Measurements from ENCODE around the gene CCDC92. TPM values are rescaled to one million over a fixed set of nuclear protein-coding genes. Genes with fewer than 3 reads are reported as not detected.

CCDC92 gene
- total and polyA plus RNA-seq, 2 of the 8 experiments (the other 6 are each of a cell fraction or from before 2014, with no cell fraction given) = 0.43 to 0.51 TPM

DNA sequence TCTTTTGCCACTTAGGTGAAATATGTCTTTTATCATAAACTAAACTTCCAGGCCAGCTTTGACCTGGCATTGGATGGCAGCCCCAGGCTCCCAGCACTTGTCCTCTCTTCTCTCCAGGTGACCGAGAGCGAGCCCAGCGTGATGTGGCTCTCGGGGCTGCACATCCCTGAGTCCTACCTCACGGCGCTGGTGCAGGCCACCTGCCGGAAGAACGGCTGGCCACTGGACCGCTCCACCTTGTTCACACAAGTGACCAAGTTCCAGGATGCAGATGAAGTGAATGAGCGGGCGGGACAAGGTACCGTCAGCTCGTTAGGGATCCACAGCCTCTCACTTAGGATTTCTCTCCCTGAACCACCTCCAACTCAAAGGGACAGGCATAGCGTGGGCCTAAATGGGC lies 39.4 kb downstream of the CCDC92 start:
- no peaks in the 10 kb centered on the region for H3K36me3 ChIP-seq (ENCODE audit: control insufficient read depth in 2 of 4, insufficient read depth in 4 of 4, low read length in 3 of 4)
- CTCF ChIA-PET (ENCODE audit: partially characterized antibody) = interaction anchor here (0.8 to 4.5 kb wide), 9 partner anchors 12 to 62 kb away, joined by 3 to 17 read pairs (median 4); no protein-coding TSS in a partner anchor
- POLR2A ChIA-PET (ENCODE audit: partially characterized antibody) = no interaction called here

More for the DNA sequence above, 39.4 kb downstream of the CCDC92 start:
- H2AK5ac ChIP-seq (ENCODE audit: low read depth, low read length) = no peak overlapping the region; the same call in 1 of the 2 replicates
- no peak overlapping the region for H4K91ac ChIP-seq (replicated peaks; ENCODE audit: insufficient read length, low read length)
- H3K4ac ChIP-seq (replicated peaks; ENCODE audit: insufficient read length, low read depth, low read length) = no peak overlapping the region
- H3K9me3 ChIP-seq (ENCODE audit: insufficient read depth in 2 of 2, low read depth in 1 of 2, low read length in 1 of 2) = no peaks in the 10 kb centered on the region
- H3K79me2 ChIP-seq (ENCODE audit: control insufficient read depth in 1 of 2, insufficient read depth in 2 of 2, low read length in 2 of 2) = no peaks in the 10 kb centered on the region
- H3K4me2 ChIP-seq (ENCODE audit: insufficient read depth in 1 of 2, low read depth in 2 of 2, low read length in 2 of 2) = no peak overlapping the region
- no peak overlapping the region for H3K4me3 ChIP-seq (ENCODE audit: extremely low read depth in 1 of 4, insufficient read depth in 2 of 4, low read depth in 3 of 4, low read length in 4 of 4)
- peaks cover 0 to 2% (median 0%) of the 10 kb centered on the region in 4 experiments; a peak in 1 of 7 replicates for H3K27me3 ChIP-seq (replicated peaks in 1 of 4; ENCODE audit: control insufficient read depth in 3 of 4, extremely low read depth in 1 of 4, insufficient read depth in 3 of 4, low read length in 3 of 4)
- H3K79me1 ChIP-seq (ENCODE audit: low read depth, low read length) = no peaks in the 10 kb centered on the region
- no peak overlapping the region for H3K56ac ChIP-seq (replicated peaks; ENCODE audit: insufficient read length, low read depth, low read length)
- H3K4me1 ChIP-seq (replicated peaks in 1 of 4; ENCODE audit: control insufficient read depth in 3 of 4, insufficient read depth in 4 of 4, low read length in 3 of 4) = no peaks in the 10 kb centered on the region
- H2BK5ac ChIP-seq (ENCODE audit: low read depth, low read length) = no peak overlapping the region
- no peak overlapping the region for H3K9ac ChIP-seq (replicated peaks in 1 of 4; ENCODE audit: extremely low read depth in 1 of 4, low read depth in 3 of 4, low read length in 3 of 4)
- no peak overlapping the region for H2BK120ac ChIP-seq (replicated peaks; ENCODE audit: low read depth, low read length)
- no peak overlapping the region for H4K8ac ChIP-seq (ENCODE audit: extremely low read depth, insufficient read depth, low read length)
- no peak overlapping the region for H4K5ac ChIP-seq (ENCODE audit: insufficient read length, low read depth, low read length)
- H3K23me2 ChIP-seq (ENCODE audit: low read depth, low read length) = no peaks in the 10 kb centered on the region
- no peak overlapping the region for H3K27ac ChIP-seq (ENCODE audit: low read depth, low read length)
- no peak overlapping the region for H2AFZ ChIP-seq (ENCODE audit: low read length)
- WGBS, 2 experiments (ENCODE audit: extremely low coverage in 1 of 2, insufficient coverage in 1 of 2, insufficient read length in 1 of 2, insufficient replicate concordance in 2 of 2, low coverage in 1 of 2, low lambda C conversion rate in 2 of 2, missing lambda C conversion rate in 1 of 2) = 92% methylated on average over 14 of the region's 14 CpGs; no CpG with 5 or more reads in 1 of the 2 experiments
- no peak for FAIRE-seq
- TF ChIP-seq TCF12 (IDR thresholded peaks at IDR 0.05; ENCODE audit: low read depth, low read length) (no peak), RNF2 (IDR thresholded peaks at IDR 0.05; ENCODE audit: borderline replicate concordance, low read depth, low read length, missing control alignments, poor library complexity, severe bottlenecking) (no peak), SAP30 (IDR thresholded peaks at IDR 0.05; ENCODE audit: insufficient read depth, insufficient replicate concordance, low read length) (no peak), ZNF274 (IDR thresholded peaks at IDR 0.05; ENCODE audit: borderline replicate concordance, extremely low read depth, low read length) (no peak), HDAC2 (IDR thresholded peaks at IDR 0.05; ENCODE audit: borderline replicate concordance in 1 of 2, low read depth in 2 of 2, low read length in 2 of 2) (no peak)
- H2BK12ac ChIP-seq (ENCODE audit: low read depth, low read length) = no peak overlapping the region
- no peak overlapping the region for H3K14ac ChIP-seq (ENCODE audit: insufficient read length)
- no peak overlapping the region for H2BK20ac ChIP-seq (ENCODE audit: low read length)
- DNase-seq (ENCODE audit: low read depth in 1 of 2, low spot score in 2 of 2) = no peak
- H3K18ac ChIP-seq (ENCODE audit: extremely low read depth, low read length) = no peak overlapping the region
- no peak overlapping the region for H3K23ac ChIP-seq (ENCODE audit: insufficient read length)
- no peaks in the 10 kb centered on the region for H4K20me1 ChIP-seq (replicated peaks in 1 of 2; ENCODE audit: control insufficient read depth in 1 of 2, insufficient read depth in 2 of 2, low read length in 2 of 2)
- no peak overlapping the region for H2BK15ac ChIP-seq (ENCODE audit: low read length)
